ENCODE results near the gene ACACA.

Gene ACACA

DNA sequence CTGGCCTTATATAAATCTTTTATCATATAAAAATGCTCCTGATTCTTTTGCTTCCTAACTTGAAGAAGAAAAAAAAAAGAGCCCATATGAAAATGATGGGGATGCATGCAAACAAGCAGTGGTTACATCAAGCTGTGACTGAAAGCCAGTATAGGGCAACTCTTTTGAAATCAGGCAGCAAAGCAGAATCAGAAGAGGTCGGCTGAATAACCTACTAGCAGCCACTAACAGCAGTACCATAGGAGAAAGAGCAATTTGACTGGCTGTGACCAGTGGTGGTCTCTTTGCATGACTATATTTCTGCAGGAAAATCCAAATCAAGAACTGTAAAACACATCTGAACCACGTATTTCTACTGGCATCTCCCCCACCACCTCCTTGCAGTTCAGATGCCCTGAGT, 192.7 kb downstream of the ACACA start:
- no peak overlapping the region for H3K4me3 ChIP-seq (ENCODE audit: low read depth, low read length)
- peaks cover 3% of the 10 kb centered on the region for H3K36me3 ChIP-seq (ENCODE audit: control insufficient read depth, insufficient read depth, low read length)
- no peak overlapping the region for H3K9ac ChIP-seq (ENCODE audit: low read depth, low read length)
- peaks cover 6% of the 10 kb centered on the region for H3K4me1 ChIP-seq (ENCODE audit: control insufficient read depth, insufficient read depth, low read length)
- H3K9me3 ChIP-seq (ENCODE audit: control insufficient read depth, insufficient read depth, low read length) = no peaks in the 10 kb centered on the region
- H3K27me3 ChIP-seq (ENCODE audit: control insufficient read depth, insufficient read depth, low read length) = no peaks in the 10 kb centered on the region

DNA sequence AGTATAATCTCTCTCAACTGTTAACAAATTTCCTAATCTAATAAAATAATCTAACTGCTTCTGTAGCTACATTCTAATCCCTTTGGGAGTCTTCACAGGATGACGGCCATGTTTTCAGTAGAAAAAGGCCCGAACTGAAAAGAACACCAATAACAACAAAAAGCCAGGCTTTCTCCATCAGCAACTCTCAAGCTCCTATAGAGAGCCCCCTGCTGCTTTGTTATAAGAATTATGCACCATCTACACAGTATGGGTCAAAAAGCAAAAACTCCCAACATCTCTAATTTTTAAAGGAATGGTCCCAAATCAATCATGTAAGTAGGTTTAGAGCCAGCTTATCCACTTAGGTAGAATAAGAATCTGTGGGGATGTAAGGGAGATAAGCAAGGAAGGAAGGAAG, 194.5 kb downstream of the ACACA start:
- no peak overlapping the region for H3K9ac ChIP-seq (ENCODE audit: low read depth, low read length)
- H3K9me3 ChIP-seq (ENCODE audit: control insufficient read depth, insufficient read depth, low read length) = no peaks in the 10 kb centered on the region
- no peak overlapping the region for H3K4me3 ChIP-seq (ENCODE audit: low read depth, low read length)
- peaks cover 4% of the 10 kb centered on the region for H3K4me1 ChIP-seq (ENCODE audit: control insufficient read depth, insufficient read depth, low read length)
- H3K36me3 ChIP-seq (ENCODE audit: control insufficient read depth, insufficient read depth, low read length) = peaks cover 3% of the 10 kb centered on the region
- no peaks in the 10 kb centered on the region for H3K27me3 ChIP-seq (ENCODE audit: control insufficient read depth, insufficient read depth, low read length)

DNA sequence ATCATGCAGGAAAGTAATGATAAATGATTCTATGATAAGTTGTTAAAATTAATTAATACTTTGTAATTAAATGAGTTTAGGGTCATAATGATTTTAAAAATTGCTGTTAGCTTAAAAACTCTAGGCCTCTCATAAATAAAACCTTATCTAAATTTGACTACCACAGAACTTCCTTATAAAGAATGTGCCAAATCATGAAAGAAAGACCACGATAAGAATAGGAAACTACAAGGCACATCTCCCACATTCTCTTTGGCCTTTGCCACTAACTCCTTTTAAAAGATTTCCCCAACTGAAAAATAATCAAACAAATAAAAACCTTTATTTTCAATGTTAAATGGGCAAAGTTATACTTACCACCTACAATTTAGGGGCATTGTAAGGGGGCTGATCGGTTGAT, 195.5 kb downstream of the ACACA start:
- Histone ChIP-seq H3K4me1 (ENCODE audit: control insufficient read depth, insufficient read depth, low read length) (peaks cover 4% of the 10 kb centered on the region), H3K36me3 (ENCODE audit: control insufficient read depth, insufficient read depth, low read length) (peaks cover 3% of the 10 kb centered on the region), H3K9ac (ENCODE audit: low read depth, low read length) (no peak overlapping the region), H3K4me3 (ENCODE audit: low read depth, low read length) (no peak overlapping the region), H3K9me3 (ENCODE audit: control insufficient read depth, insufficient read depth, low read length) (no peaks in the 10 kb centered on the region), H3K27me3 (ENCODE audit: control insufficient read depth, insufficient read depth, low read length) (no peaks in the 10 kb centered on the region)

DNA sequence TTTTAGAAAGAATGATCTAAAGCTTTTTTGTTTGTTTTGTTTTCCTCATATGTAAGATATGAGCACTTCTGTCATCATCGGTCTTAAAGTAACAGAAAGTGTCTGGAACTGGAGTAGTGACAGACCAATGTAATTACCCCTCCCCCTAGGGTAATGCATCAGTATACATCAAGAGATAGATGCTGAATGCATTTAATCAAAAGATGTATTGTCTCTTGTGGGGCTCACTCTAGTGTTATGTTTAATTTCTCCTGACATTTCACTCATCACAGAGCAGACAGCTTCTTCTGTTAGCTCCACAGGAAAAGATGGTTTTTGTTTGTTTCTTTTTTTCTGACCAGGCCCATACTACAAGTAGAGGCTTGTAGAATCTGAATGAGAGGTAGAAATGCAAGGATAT, 199.5 kb downstream of the ACACA start:
- no peaks in the 10 kb centered on the region for H3K9me3 ChIP-seq (ENCODE audit: control insufficient read depth, insufficient read depth, low read length)
- H3K9ac ChIP-seq (ENCODE audit: low read depth, low read length) = no peak overlapping the region
- no peaks in the 10 kb centered on the region for H3K4me1 ChIP-seq (ENCODE audit: control insufficient read depth, insufficient read depth, low read length)
- H3K27me3 ChIP-seq (ENCODE audit: control insufficient read depth, insufficient read depth, low read length) = no peaks in the 10 kb centered on the region
- peaks cover 3% of the 10 kb centered on the region for H3K36me3 ChIP-seq (ENCODE audit: control insufficient read depth, insufficient read depth, low read length)
- H3K4me3 ChIP-seq (ENCODE audit: low read depth, low read length) = no peak overlapping the region

- H3K27me3 ChIP-seq (ENCODE audit: control insufficient read depth, insufficient read depth, low read length) = no peaks in the 10 kb centered on the region
- peaks cover 3% of the 10 kb centered on the region for H3K36me3 ChIP-seq (ENCODE audit: control insufficient read depth, insufficient read depth, low read length)
- no peak overlapping the region for H3K4me3 ChIP-seq (ENCODE audit: low read depth, low read length)
- no peaks in the 10 kb centered on the region for H3K9me3 ChIP-seq (ENCODE audit: control insufficient read depth, insufficient read depth, low read length)
- H3K9ac ChIP-seq (ENCODE audit: low read depth, low read length) = no peak overlapping the region
- no peaks in the 10 kb centered on the region for H3K4me1 ChIP-seq (ENCODE audit: control insufficient read depth, insufficient read depth, low read length)
These were observed 200.3 kb downstream of the ACACA start for GRCh38 chr17:37206299-37206698.

DNA sequence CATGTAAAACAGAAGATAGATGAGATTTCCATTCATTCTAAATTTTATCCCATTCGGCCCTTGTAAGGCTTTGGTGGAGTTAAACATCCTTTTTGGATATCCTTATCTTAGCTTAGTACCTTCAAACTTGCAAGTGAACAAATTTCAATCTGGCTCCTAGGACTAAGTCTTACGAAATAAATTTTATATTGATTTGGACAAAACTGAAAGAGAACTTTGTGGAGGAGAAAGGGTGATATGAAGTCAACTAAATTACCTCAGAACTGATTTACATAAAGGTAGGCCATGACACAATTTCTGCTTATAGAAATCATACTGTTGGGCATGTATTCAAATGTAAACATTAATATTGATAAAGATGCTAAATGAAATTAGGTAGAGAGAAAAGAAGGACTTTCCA, 206.1 kb downstream of the ACACA start:
- H3K27me3 ChIP-seq (ENCODE audit: control insufficient read depth, insufficient read depth, low read length) = no peaks in the 10 kb centered on the region
- H3K36me3 ChIP-seq (ENCODE audit: control insufficient read depth, insufficient read depth, low read length) = no peaks in the 10 kb centered on the region
- no peaks in the 10 kb centered on the region for H3K4me1 ChIP-seq (ENCODE audit: control insufficient read depth, insufficient read depth, low read length)
- H3K4me3 ChIP-seq (ENCODE audit: low read depth, low read length) = no peak overlapping the region
- H3K9me3 ChIP-seq (ENCODE audit: control insufficient read depth, insufficient read depth, low read length) = no peaks in the 10 kb centered on the region
- H3K9ac ChIP-seq (ENCODE audit: low read depth, low read length) = no peak overlapping the region

GRCh38 chr17:37197336-37197735, 209.3 kb downstream of the ACACA start:
- Histone ChIP-seq H3K4me3 (ENCODE audit: low read depth, low read length) (no peak overlapping the region), H3K27me3 (ENCODE audit: control insufficient read depth, insufficient read depth, low read length) (no peaks in the 10 kb centered on the region), H3K9ac (ENCODE audit: low read depth, low read length) (no peak overlapping the region), H3K36me3 (ENCODE audit: control insufficient read depth, insufficient read depth, low read length) (no peaks in the 10 kb centered on the region), H3K4me1 (ENCODE audit: control insufficient read depth, insufficient read depth, low read length) (no peaks in the 10 kb centered on the region), H3K9me3 (ENCODE audit: control insufficient read depth, insufficient read depth, low read length) (no peaks in the 10 kb centered on the region)

DNA sequence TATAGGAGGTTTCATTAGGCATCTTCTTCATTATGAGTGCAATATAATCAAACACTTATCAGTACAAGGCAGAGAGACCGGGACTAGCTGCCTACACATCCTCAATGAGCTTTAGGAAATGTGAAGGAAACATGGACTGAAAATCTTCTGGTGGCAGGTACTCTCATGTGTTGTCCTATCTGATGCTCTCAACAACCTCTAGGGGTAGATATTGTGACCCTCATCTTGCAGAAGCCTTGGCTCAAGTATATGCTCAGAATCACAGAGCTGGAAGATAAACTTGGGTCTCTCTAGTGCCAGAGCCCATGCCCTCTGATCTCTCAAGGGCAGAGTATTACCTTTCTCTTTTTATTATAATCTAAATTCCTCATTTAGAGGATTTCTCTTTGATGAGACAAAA, 212.4 kb downstream of the ACACA start:
- Histone ChIP-seq H3K4me3 (ENCODE audit: low read depth, low read length) (no peak overlapping the region), H3K9ac (ENCODE audit: low read depth, low read length) (no peak overlapping the region), H3K36me3 (ENCODE audit: control insufficient read depth, insufficient read depth, low read length) (no peaks in the 10 kb centered on the region), H3K9me3 (ENCODE audit: control insufficient read depth, insufficient read depth, low read length) (no peaks in the 10 kb centered on the region), H3K4me1 (ENCODE audit: control insufficient read depth, insufficient read depth, low read length) (peaks cover 4% of the 10 kb centered on the region), H3K27me3 (ENCODE audit: control insufficient read depth, insufficient read depth, low read length) (no peaks in the 10 kb centered on the region)

DNA sequence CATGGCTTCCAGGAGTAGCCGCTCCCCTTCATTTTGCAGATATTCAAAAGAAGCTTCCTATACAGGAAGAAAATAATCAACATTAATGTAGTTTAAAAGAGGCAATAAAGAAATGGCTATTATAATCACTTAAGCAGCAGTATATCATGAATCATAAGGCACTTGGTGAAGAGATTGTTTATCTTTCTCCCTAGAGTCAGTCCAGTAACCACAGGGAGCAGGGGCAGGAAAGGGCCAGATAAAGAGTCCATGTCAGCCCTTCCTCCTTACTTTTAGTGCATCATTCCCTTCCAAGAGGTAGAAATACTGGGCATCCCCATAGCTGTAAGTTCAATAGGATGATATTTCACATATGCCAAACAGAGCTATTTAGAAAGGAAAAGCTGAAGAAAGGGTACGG, 215.4 kb downstream of the ACACA start:
- Histone ChIP-seq H3K36me3 (ENCODE audit: control insufficient read depth, insufficient read depth, low read length) (no peaks in the 10 kb centered on the region), H3K9ac (ENCODE audit: low read depth, low read length) (no peak overlapping the region), H3K4me3 (ENCODE audit: low read depth, low read length) (no peak overlapping the region), H3K4me1 (ENCODE audit: control insufficient read depth, insufficient read depth, low read length) (peaks cover 4% of the 10 kb centered on the region), H3K27me3 (ENCODE audit: control insufficient read depth, insufficient read depth, low read length) (no peaks in the 10 kb centered on the region), H3K9me3 (ENCODE audit: control insufficient read depth, insufficient read depth, low read length) (no peaks in the 10 kb centered on the region)

DNA sequence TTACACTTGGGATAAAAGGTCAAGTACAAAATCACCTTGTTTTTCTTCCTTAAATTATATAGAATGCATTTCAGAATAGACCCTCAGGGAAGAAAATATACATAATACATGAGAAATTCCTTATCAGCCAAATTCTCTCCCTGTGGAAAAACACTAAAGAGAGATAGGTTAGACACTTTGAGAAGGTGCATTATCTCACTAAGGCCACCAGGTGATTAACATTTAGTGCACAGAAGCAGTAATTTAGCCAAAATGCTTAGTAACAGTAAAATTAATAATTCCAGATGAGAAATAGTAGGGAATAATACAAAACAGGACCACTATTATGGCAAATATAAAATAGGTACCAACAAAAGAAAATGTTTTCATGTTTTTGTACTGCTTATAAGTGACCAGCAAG, 216.1 kb downstream of the ACACA start:
- Histone ChIP-seq H3K4me1 (ENCODE audit: control insufficient read depth, insufficient read depth, low read length) (peaks cover 4% of the 10 kb centered on the region), H3K27me3 (ENCODE audit: control insufficient read depth, insufficient read depth, low read length) (no peaks in the 10 kb centered on the region), H3K9ac (ENCODE audit: low read depth, low read length) (no peak overlapping the region), H3K36me3 (ENCODE audit: control insufficient read depth, insufficient read depth, low read length) (no peaks in the 10 kb centered on the region), H3K4me3 (ENCODE audit: low read depth, low read length) (no peak overlapping the region), H3K9me3 (ENCODE audit: control insufficient read depth, insufficient read depth, low read length) (no peaks in the 10 kb centered on the region)

- no peak overlapping the region for H3K4me3 ChIP-seq (ENCODE audit: low read depth, low read length)
- no peaks in the 10 kb centered on the region for H3K9me3 ChIP-seq (ENCODE audit: control insufficient read depth, insufficient read depth, low read length)
- H3K36me3 ChIP-seq (ENCODE audit: control insufficient read depth, insufficient read depth, low read length) = no peaks in the 10 kb centered on the region
- peaks cover 4% of the 10 kb centered on the region for H3K4me1 ChIP-seq (ENCODE audit: control insufficient read depth, insufficient read depth, low read length)
- H3K9ac ChIP-seq (ENCODE audit: low read depth, low read length) = no peak overlapping the region
- H3K27me3 ChIP-seq (ENCODE audit: control insufficient read depth, insufficient read depth, low read length) = no peaks in the 10 kb centered on the region
These were observed 218.5 kb downstream of the ACACA start for GRCh38 chr17:37188157-37188556.

DNA sequence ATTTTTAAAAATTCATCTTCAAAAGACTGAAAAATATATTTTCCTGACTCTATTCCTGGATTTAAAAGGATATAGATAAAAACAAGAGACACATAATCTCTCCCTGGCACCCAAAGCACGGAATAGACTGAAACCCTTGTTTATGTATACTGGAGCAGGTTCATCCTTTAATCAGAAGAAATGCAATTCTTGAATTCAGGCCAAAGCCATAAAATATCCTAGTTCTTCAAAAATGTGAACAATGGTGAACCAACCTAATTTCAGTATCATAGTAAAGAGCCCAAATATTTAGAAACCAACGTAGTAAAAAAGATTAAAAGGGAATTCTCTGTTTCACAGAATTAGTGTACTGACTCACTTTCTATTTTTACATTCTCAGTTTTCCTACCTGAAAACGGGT, 219.4 kb downstream of the ACACA start:
- peaks cover 4% of the 10 kb centered on the region for H3K4me1 ChIP-seq (ENCODE audit: control insufficient read depth, insufficient read depth, low read length)
- H3K9ac ChIP-seq (ENCODE audit: low read depth, low read length) = no peak overlapping the region
- H3K9me3 ChIP-seq (ENCODE audit: control insufficient read depth, insufficient read depth, low read length) = no peaks in the 10 kb centered on the region
- H3K36me3 ChIP-seq (ENCODE audit: control insufficient read depth, insufficient read depth, low read length) = no peaks in the 10 kb centered on the region
- H3K4me3 ChIP-seq (ENCODE audit: low read depth, low read length) = no peak overlapping the region
- H3K27me3 ChIP-seq (ENCODE audit: control insufficient read depth, insufficient read depth, low read length) = no peaks in the 10 kb centered on the region
